Sigmoid colon (tissue), 7 donors: ENCODE data around the gene SLCO2A1. TPM values are rescaled to one million over a fixed set of nuclear protein-coding genes. Genes with fewer than 3 reads are reported as not detected.

ENCODE experiments used
- DNase-seq: peaks from one replicate; pipeline ENCODE4 v3.0.0-alpha.2; 2019
- H3K27ac ChIP-seq, 4 donors: fragments of 200-600 bp; sonication (generic); one replicate each; pipeline ENCODE4 v1.5.1; 2016 to 2019; ENCODE audit warnings: mild to moderate bottlenecking in 1 of 4
- H3K27me3 ChIP-seq, 3 donors: fragments of 200-600 bp; sonication (generic); one replicate each; pipeline ENCODE4 v1.5.1; 2019; ENCODE audit warnings: mild to moderate bottlenecking in 1 of 3
- H3K36me3 ChIP-seq, 4 donors: fragments of 200-600 bp; sonication (generic); one replicate each; pipeline ENCODE4 v1.5.1; 2016 to 2019
- H3K4me1 ChIP-seq, 4 donors: fragments of 200-600 bp; sonication (generic); one replicate each; pipeline ENCODE4 v1.5.1; 2017 to 2019
- H3K4me3 ChIP-seq, 4 donors: fragments of 200-600 bp; sonication (generic); one replicate each; pipeline ENCODE4 v1.5.1; 2017 to 2019; ENCODE audit warnings: mild to moderate bottlenecking in 2 of 4, moderate library complexity in 1 of 4
- H3K9me3 ChIP-seq, 4 donors: fragments of 200-600 bp in 3 of 4; sonication (generic) in 3 of 4; one replicate each; pipeline versions ENCODE4 v1.5.1 to v1.6.1; 2013 to 2019
- EP300 ChIP-seq, 4 donors: sonication (generic); formaldehyde crosslinking; IDR thresholded peaks; one replicate each; pipeline ENCODE4 v1.6.1; 2017; ENCODE audit warnings: antibody characterized with exemption in 4 of 4
- POLR2A ChIP-seq, 2 donors: fragments of 450-650 bp; IDR thresholded peaks; one replicate each; pipeline ENCODE4 v1.6.1; 2016; ENCODE audit warnings: antibody characterized with exemption in 2 of 2, mild to moderate bottlenecking in 2 of 2, moderate library complexity in 2 of 2
- POLR2AphosphoS5 ChIP-seq, 4 donors: sonication (generic); formaldehyde crosslinking; IDR thresholded peaks; one replicate each; pipeline ENCODE4 v1.6.1; 2017; ENCODE audit warnings: antibody characterized with exemption in 4 of 4
- WGBS, 2 donors: extraction: QIAGEN DNeasy Blood & Tissue Kit; methylation state at CpG; one replicate each; pipeline ENCODE4 v1.1.7; 2013; 5-methylcytosine and 5-hydroxymethylcytosine counted together
- intact Hi-C: fragments of 100-400 bp; cut with DNase I; formaldehyde crosslinking; loops from one replicate; pipeline ENCODE4 v1.15.1; 2023
- polyA plus RNA-seq, 3 donors: library from polyadenylated mRNA; stranded (reverse); fragments of 200-250 nt; gene quantifications; one replicate each; pipeline ENCODE4 v1.2.3, GENCODE V29; 2013
- total RNA-seq, 4 donors: library from RNA; depleted of rRNA; stranded (reverse); fragments of >200 nt; gene quantifications; one replicate each; pipeline ENCODE4 v1.1.0, GENCODE V29; 2016
- TF ChIP-seq, protein P1 (sequence below), 4 experiments: fragments of 450-650 bp in 3 of 4; fragments of 200-600 bp in 1 of 4; IDR thresholded peaks; one replicate each; pipeline ENCODE4 v1.5.1; 2016 to 2019; ENCODE audit warnings: antibody characterized with exemption in 4 of 4, mild to moderate bottlenecking in 3 of 4, moderate library complexity in 2 of 4
- donor health status: healthy with polysubstance abuse.
- donor health status: Bipolar disorder and iron deficiency.
- donor health status: healthy.

The SLCO2A1 gene
- total and polyA plus RNA-seq, 7 donors = 1.8 to 22.1 (median 6.1) TPM

DNA sequence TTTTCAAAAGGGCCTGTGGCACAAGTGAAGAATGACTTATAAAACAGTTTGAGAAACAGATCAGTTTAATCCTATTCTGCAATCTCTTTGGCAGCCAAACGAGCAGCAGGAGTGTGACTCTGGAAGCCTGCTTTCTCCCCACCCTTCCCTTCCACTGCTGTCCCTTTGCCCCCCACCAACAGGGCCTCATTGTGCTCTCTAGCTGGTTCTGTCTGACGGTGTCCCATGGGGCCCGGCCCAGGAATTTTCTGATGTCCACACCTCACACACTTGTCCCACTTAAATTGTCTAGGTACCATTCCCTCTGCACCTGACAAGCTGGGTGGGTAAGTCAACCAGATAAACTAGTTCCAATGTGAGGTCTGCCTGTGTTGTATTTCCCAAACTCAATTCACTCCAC lies 16.4 kb downstream of the SLCO2A1 start:
- peak; percentile 11 for DNase-seq
- no peaks in the 10 kb centered on the region for H3K4me1 ChIP-seq
- H3K9me3 ChIP-seq = no peaks in the 10 kb centered on the region
- no peak for TF ChIP-seq POLR2A (IDR thresholded peaks at IDR 0.05)
- TF ChIP-seq, protein P1, sequence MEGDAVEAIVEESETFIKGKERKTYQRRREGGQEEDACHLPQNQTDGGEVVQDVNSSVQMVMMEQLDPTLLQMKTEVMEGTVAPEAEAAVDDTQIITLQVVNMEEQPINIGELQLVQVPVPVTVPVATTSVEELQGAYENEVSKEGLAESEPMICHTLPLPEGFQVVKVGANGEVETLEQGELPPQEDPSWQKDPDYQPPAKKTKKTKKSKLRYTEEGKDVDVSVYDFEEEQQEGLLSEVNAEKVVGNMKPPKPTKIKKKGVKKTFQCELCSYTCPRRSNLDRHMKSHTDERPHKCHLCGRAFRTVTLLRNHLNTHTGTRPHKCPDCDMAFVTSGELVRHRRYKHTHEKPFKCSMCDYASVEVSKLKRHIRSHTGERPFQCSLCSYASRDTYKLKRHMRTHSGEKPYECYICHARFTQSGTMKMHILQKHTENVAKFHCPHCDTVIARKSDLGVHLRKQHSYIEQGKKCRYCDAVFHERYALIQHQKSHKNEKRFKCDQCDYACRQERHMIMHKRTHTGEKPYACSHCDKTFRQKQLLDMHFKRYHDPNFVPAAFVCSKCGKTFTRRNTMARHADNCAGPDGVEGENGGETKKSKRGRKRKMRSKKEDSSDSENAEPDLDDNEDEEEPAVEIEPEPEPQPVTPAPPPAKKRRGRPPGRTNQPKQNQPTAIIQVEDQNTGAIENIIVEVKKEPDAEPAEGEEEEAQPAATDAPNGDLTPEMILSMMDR (IDR thresholded peaks at IDR 0.05) = no peak
- TF ChIP-seq EP300 (IDR thresholded peaks at IDR 0.05) = no peak
- TF ChIP-seq POLR2AphosphoS5 (IDR thresholded peaks at IDR 0.05) = no peak
- no peaks in the 10 kb centered on the region for H3K36me3 ChIP-seq
- H3K4me3 ChIP-seq = no peak overlapping the region
- H3K27me3 ChIP-seq = peaks cover 0 to 5% (median 0%) of the 10 kb centered on the region in 3 donors
- intact Hi-C loops = no loop called here
- 68 to 78% methylated on average over 3 of the region's 3 CpGs for WGBS, 2 donors
- H3K27ac ChIP-seq = no peak overlapping the region

DNA sequence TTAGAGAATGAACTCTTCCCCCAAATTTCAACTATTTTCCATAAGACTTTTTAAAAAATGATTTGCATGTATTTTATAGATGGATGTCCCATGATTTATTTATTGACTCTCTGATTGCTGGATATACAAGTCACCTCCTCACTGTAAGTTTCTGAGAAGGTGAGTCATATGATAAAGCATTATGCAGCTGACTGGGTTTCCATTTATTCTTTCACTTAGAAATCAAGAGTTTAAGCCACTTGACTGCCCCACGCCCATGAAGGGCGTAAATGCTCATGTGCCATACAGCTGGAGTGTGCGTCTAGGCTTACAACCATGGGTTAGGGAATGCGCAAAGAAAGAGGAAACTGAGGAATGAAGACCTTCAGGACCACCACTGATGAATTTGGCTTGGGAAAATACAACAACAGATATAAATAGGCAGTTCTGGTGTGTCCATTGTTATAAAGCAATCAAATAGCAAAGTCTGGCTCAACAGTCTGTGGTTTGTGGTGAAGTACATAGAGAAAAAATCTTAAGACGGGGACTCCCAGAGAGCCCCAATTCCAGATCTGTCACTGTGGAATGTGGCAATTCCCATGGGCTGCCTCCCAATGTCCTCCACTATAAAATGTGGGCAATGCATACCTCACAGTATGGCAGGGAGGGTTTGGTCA lies 20.3 kb downstream of the SLCO2A1 start:
- H3K27me3 ChIP-seq = peaks cover 0 to 5% (median 0%) of the 10 kb centered on the region in 3 donors
- DNase-seq = peak; percentile 14
- no peak for TF ChIP-seq POLR2AphosphoS5 (IDR thresholded peaks at IDR 0.05)
- TF ChIP-seq, protein P1 (IDR thresholded peaks at IDR 0.05) = no peak
- TF ChIP-seq POLR2A (IDR thresholded peaks at IDR 0.05) = no peak
- TF ChIP-seq EP300 (IDR thresholded peaks at IDR 0.05) = no peak
- peaks cover 0 to 3% (median 1%) of the 10 kb centered on the region in 4 donors for H3K9me3 ChIP-seq
- H3K36me3 ChIP-seq = no peaks in the 10 kb centered on the region
- no peaks in the 10 kb centered on the region for H3K4me1 ChIP-seq
- intact Hi-C loops = no loop called here
- no peak overlapping the region for H3K27ac ChIP-seq
- WGBS, 2 donors = 95 to 96% methylated on average over 5 of the region's 5 CpGs
- H3K4me3 ChIP-seq = no peak overlapping the region

DNA sequence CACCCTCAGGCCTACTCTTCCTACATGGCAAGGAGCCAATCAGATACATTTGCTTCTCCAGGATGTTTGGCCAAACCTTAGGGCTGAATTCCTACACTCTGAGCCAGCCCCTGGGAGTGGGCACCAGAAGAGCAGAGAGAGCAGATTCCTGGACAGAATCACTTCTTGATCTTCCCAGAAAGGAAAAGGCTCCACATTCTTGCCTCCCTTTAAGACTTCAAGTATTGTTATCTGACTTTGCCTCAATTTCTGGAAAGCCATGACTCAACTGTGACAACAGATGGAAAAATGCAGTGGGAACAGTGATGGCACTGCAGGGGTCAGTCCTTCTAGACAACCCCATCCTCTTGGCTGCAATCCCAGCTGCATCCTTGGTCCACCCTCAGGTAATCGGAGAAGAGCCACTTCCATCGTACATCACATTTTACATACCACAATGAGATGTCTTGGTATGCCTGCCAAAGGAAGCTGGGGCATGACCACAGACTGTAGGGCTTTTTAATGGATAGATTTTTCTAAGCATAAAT lies 21.0 kb downstream of the SLCO2A1 start:
- no peak overlapping the region for H3K4me3 ChIP-seq
- H3K27ac ChIP-seq = no peak overlapping the region
- DNase-seq = peak; percentile 10
- intact Hi-C loops = no loop called here
- no peaks in the 10 kb centered on the region for H3K36me3 ChIP-seq
- 67 to 68% methylated on average over 2 of the region's 2 CpGs for WGBS, 2 donors
- no peaks in the 10 kb centered on the region for H3K4me1 ChIP-seq
- H3K9me3 ChIP-seq = peaks cover 0 to 4% (median 1%) of the 10 kb centered on the region in 4 donors
- TF ChIP-seq POLR2AphosphoS5 (IDR thresholded peaks at IDR 0.05) (no peak), EP300 (IDR thresholded peaks at IDR 0.05) (no peak), POLR2A (IDR thresholded peaks at IDR 0.05) (no peak)
- TF ChIP-seq, protein P1 (IDR thresholded peaks at IDR 0.05) = no peak
- H3K27me3 ChIP-seq = peaks cover 0 to 5% (median 0%) of the 10 kb centered on the region in 3 donors

DNA sequence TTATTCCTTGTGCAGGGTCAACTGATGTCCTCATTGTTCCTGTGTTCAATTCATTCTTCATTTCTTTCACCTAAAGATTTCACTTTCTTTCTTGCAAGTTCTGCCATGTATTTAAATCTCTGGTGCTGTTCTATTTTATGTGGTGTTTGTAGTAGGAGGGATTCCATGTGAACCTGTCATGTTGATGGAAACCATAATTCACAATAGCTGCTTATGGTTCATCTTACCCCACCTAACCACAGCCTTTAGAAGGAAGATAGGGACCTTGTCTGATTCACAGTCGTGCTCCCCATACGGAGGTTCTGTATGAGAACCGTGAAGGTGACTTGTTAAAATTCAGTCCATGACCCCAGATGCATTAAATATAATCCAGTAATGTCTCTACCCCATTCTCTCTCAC lies 21.9 kb downstream of the SLCO2A1 start:
- no peak for DNase-seq
- Histone ChIP-seq H3K36me3 (no peaks in the 10 kb centered on the region), H3K27me3 (peaks cover 0 to 5% (median 0%) of the 10 kb centered on the region in 3 donors), H3K4me3 (no peak overlapping the region), H3K27ac (no peak overlapping the region), H3K4me1 (no peaks in the 10 kb centered on the region), H3K9me3 (peaks cover 0 to 4% (median 1%) of the 10 kb centered on the region in 4 donors)
- intact Hi-C loops = no loop called here
- 82 to 83% methylated on average over 3 of the region's 3 CpGs for WGBS, 2 donors
- TF ChIP-seq POLR2AphosphoS5 (IDR thresholded peaks at IDR 0.05) (no peak), POLR2A (IDR thresholded peaks at IDR 0.05) (no peak), EP300 (IDR thresholded peaks at IDR 0.05) (no peak)
- TF ChIP-seq, protein P1 (IDR thresholded peaks at IDR 0.05) = no peak
